Hematopoietic multipotent progenitor cell (in vitro differentiated cells): ENCODE measurements around the gene PFDN4. TPM values are rescaled to one million over a fixed set of nuclear protein-coding genes. Genes with fewer than 3 reads are reported as not detected.

Experiments
- DNase-seq, 3 donors: peaks; one replicate each; pipeline ENCODE4 v3.0.0-alpha.2; 2011 to 2015; ENCODE audit warnings: low read depth in 2 of 3, low spot score in 2 of 3
- total RNA-seq: library from RNA; depleted of rRNA; stranded (reverse); fragments of >200 nt; gene quantifications from one replicate; pipeline ENCODE4 v1.2.3, GENCODE V29; 2012

The PFDN4 gene
- total RNA-seq, 1 donor: 7.8 TPM

- DNase-seq: no peak
Measured at GRCh38 chr20:54199283-54199682, 8.6 kb upstream of the PFDN4 start.

- peak; percentile 36 to 78 (median 54) for DNase-seq
Measured at GRCh38 chr20:54199721-54200176, 8.1 kb upstream of the PFDN4 start.

GRCh38 chr20:54200487-54201267 lies 7.2 kb upstream of the PFDN4 start:
- DNase-seq: no peak

- no peak for DNase-seq
Measured at GRCh38 chr20:54201268-54201846, 6.5 kb upstream of the PFDN4 start.

- no peak for DNase-seq
Measured at GRCh38 chr20:54203281-54203680, 4.6 kb upstream of the PFDN4 start.

- no peak for DNase-seq
Measured at GRCh38 chr20:54204063-54204462, 3.8 kb upstream of the PFDN4 start.

- no peak for DNase-seq
Measured at GRCh38 chr20:54204481-54204880, 3.4 kb upstream of the PFDN4 start.

GRCh38 chr20:54205450-54205849 lies 2.4 kb upstream of the PFDN4 start:
- DNase-seq: no peak

GRCh38 chr20:54207053-54207742 lies 689 bp upstream of the PFDN4 start:
- DNase-seq: no peak

GRCh38 chr20:54208548-54209176 lies 775 bp downstream of the PFDN4 start:
- DNase-seq: peak in 2 of 3 donors; percentile 14 to 24

GRCh38 chr20:54209216-54209813 lies 1.4 kb downstream of the PFDN4 start:
- DNase-seq: no peak

GRCh38 chr20:54212226-54212625 lies 4.3 kb downstream of the PFDN4 start:
- no peak for DNase-seq

- no peak for DNase-seq
Measured at GRCh38 chr20:54212871-54213270, 5.0 kb downstream of the PFDN4 start.

GRCh38 chr20:54214566-54214965 lies 6.7 kb downstream of the PFDN4 start:
- DNase-seq: no peak

- DNase-seq: no peak
Measured at GRCh38 chr20:54215157-54215789, 7.4 kb downstream of the PFDN4 start.

- DNase-seq: no peak
Measured at GRCh38 chr20:54217762-54218161, 9.9 kb downstream of the PFDN4 start.

GRCh38 chr20:54218470-54218869 lies 10.6 kb downstream of the PFDN4 start:
- DNase-seq: no peak

- peak in 1 of 3 donors; percentile 47 for DNase-seq
Measured at GRCh38 chr20:54219751-54220426, 12.0 kb downstream of the PFDN4 start.

- DNase-seq: no peak
Measured at GRCh38 chr20:54220722-54221121, 12.8 kb downstream of the PFDN4 start.

GRCh38 chr20:54221353-54221752 lies 13.5 kb downstream of the PFDN4 start:
- peak in 1 of 3 donors; percentile 35 for DNase-seq
